GM12891 (cell line): ENCODE measurements around the gene EIF4G3.

ENCODE experiments used
- POLR2A ChIP-seq: IDR thresholded peaks from 2 replicates; pipeline ENCODE4 v1.6.1; 2011; ENCODE audit warnings: low read depth, low read length, control low read depth
- POLR2AphosphoS5 ChIP-seq: IDR thresholded peaks from 2 replicates; pipeline ENCODE4 v1.6.1; 2011; ENCODE audit warnings: low read depth, low read length, control low read depth
- SPI1 ChIP-seq: IDR thresholded peaks from 2 replicates; pipeline ENCODE4 v1.6.1; 2011; ENCODE audit warnings: low read depth, low read length, control low read depth
- TAF1 ChIP-seq: IDR thresholded peaks from 2 replicates; pipeline ENCODE4 v1.6.1; 2011; ENCODE audit warnings: low read depth, low read length, control low read depth

DNA sequence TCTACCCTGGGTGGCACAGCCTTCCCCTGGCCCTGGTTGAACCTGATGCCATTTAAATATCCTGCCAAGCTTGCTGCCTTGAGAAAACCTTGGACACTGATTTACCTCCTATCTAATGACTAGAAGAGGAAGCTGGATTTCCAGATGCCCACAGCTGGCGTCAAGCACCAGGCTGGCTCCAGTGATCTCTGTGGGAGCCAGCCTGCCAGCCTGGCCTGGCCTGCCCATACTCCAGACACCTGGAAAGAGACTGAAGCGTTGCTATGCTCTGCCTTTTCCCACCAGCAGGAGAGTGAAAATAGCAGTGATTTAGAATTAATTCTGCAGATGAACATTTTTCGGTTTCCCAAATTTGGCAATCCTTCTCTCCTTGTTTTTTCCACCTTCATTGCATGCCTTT lies 11.5 kb upstream of the EIF4G3 start:
- TF ChIP-seq POLR2A (no peak), POLR2AphosphoS5 (no peak), TAF1 (no peak), SPI1 (no peak)
